Measurements from ENCODE around the gene OR4F15. TPM values are rescaled to one million over a fixed set of nuclear protein-coding genes. Genes with fewer than 3 reads are reported as not detected.
"Not testable (repeated sequence)": the region's sequence is repeated elsewhere in the genome, so short reads cannot be mapped to it uniquely, and the experiment has no call there.

OR4F15 gene
- total RNA-seq = not detected

GRCh38 chr15:101811902-101812301 lies at the start of gene OR4F15:
Gene OR4F15 (plus strand): TSS chr15:101812202. CDS start chr15:101818187, 5,985 bp downstream.
- ATAC-seq (ENCODE audit: low FRiP score) = no peak
- no peak for DNase-seq (ENCODE audit: low spot score)
- TF ChIP-seq CTCF (IDR thresholded peaks at IDR 0.05) = no peak

GRCh38 chr15:101764669-101765339 lies 47.2 kb upstream of the OR4F15 start:
- ATAC-seq (ENCODE audit: low FRiP score); DNase-seq (ENCODE audit: low spot score): not testable (repeated sequence)

- not testable (repeated sequence) for DNase-seq (ENCODE audit: low spot score); ATAC-seq (ENCODE audit: low FRiP score)
Observed at GRCh38 chr15:101765340-101765671, 46.7 kb upstream of the OR4F15 start.

- no peak for TF ChIP-seq CTCF (IDR thresholded peaks at IDR 0.05)
Observed at GRCh38 chr15:101765772-101766456, 46.1 kb upstream of the OR4F15 start.

GRCh38 chr15:101767083-101767640 lies 44.8 kb upstream of the OR4F15 start:
- not testable (repeated sequence) for ATAC-seq (ENCODE audit: low FRiP score); DNase-seq (ENCODE audit: low spot score)

More at GRCh38 chr15:101765772-101766456, 46.1 kb upstream of the OR4F15 start:
- ATAC-seq (ENCODE audit: low FRiP score) (no peak), DNase-seq (ENCODE audit: low spot score) (no peak)

- ATAC-seq (ENCODE audit: low FRiP score) (no peak), DNase-seq (ENCODE audit: low spot score) (no peak)
- TF ChIP-seq CTCF (IDR thresholded peaks at IDR 0.05) = no peak
Observed at GRCh38 chr15:101772921-101773320, 39.1 kb upstream of the OR4F15 start.

GRCh38 chr15:101773496-101774100 lies 38.4 kb upstream of the OR4F15 start:
- no peak for ATAC-seq (ENCODE audit: low FRiP score)
- TF ChIP-seq CTCF (IDR thresholded peaks at IDR 0.05) = no peak
- DNase-seq (ENCODE audit: low spot score) = no peak

GRCh38 chr15:101775136-101775535 lies 36.9 kb upstream of the OR4F15 start:
- TF ChIP-seq CTCF (IDR thresholded peaks at IDR 0.05) = no peak
- ATAC-seq (ENCODE audit: low FRiP score) (no peak), DNase-seq (ENCODE audit: low spot score) (no peak)

- not testable (repeated sequence) for DNase-seq (ENCODE audit: low spot score); ATAC-seq (ENCODE audit: low FRiP score)
Observed at GRCh38 chr15:101778576-101778975, 33.4 kb upstream of the OR4F15 start.

GRCh38 chr15:101780225-101780624 lies 31.8 kb upstream of the OR4F15 start:
- not testable (repeated sequence) for DNase-seq (ENCODE audit: low spot score); ATAC-seq (ENCODE audit: low FRiP score)
